CD4-positive, CD25-positive, alpha-beta regulatory T cell (primary cell): ENCODE measurements around the gene CABP7. TPM values are rescaled to one million over a fixed set of nuclear protein-coding genes. Genes with fewer than 3 reads are reported as not detected.
A peak's percentile ranks its signal among the peaks of the same experiment; 100 is the strongest.

ENCODE experiments used
- ATAC-seq, 2 donors: fragments of 150-1000 bp; cut with Tn5 transposase; one replicate each; pipeline ENCODE4 v1.10.0; 2021; ENCODE audit warnings: low read depth in 2 of 2, moderate number of reproducible peaks in 2 of 2, moderate library complexity in 1 of 2
- DNase-seq, 3 donors: peaks; one replicate each; pipeline versions ENCODE4 v3.0.0 to v3.0.0-alpha.2; 2012 to 2022; ENCODE audit warnings: mixed read lengths in 1 of 3
- H3K27ac ChIP-seq: one replicate; pipeline ENCODE4 v1.7.0; 2013; ENCODE audit warnings: mild to moderate bottlenecking, low read length; ENCODE audit not compliant: insufficient read depth, poor library complexity, severe bottlenecking
- H3K27me3 ChIP-seq: one replicate; pipeline ENCODE4 v1.7.0; 2013; ENCODE audit warnings: low read length; ENCODE audit not compliant: control insufficient read depth, insufficient read depth
- H3K36me3 ChIP-seq: one replicate; pipeline ENCODE4 v1.7.0; 2013; ENCODE audit warnings: mild to moderate bottlenecking, low read length, moderate library complexity; ENCODE audit not compliant: control insufficient read depth, insufficient read depth
- H3K4me1 ChIP-seq: 2 replicates; pipeline ENCODE4 v1.7.0; 2013; ENCODE audit warnings: mild to moderate bottlenecking, low read length; ENCODE audit not compliant: insufficient read depth, control insufficient read depth, poor library complexity, severe bottlenecking
- H3K4me3 ChIP-seq: one replicate; pipeline ENCODE4 v1.7.0; 2013; ENCODE audit warnings: low read depth, mild to moderate bottlenecking, low read length, moderate library complexity
- H3K9me3 ChIP-seq, 2 experiments: 1 replicate in 1 of 2; 2 replicates in 1 of 2; pipeline ENCODE4 v1.7.0; 2013; ENCODE audit warnings: low read length in 2 of 2, mild to moderate bottlenecking in 1 of 2, moderate library complexity in 1 of 2; ENCODE audit not compliant: control insufficient read depth in 2 of 2
- H3K27ac Mint-ChIP-seq, 3 donors: one replicate each; pipeline ENCODE4 v1.8.0; 2020 to 2022; ENCODE audit warnings: mild to moderate bottlenecking in 3 of 3, mixed read lengths in 3 of 3, moderate library complexity in 2 of 3
- H3K27me3 Mint-ChIP-seq: one replicate; pipeline ENCODE4 v1.8.0; 2022; ENCODE audit warnings: mild to moderate bottlenecking, mixed read lengths
- H3K36me3 Mint-ChIP-seq: one replicate; pipeline ENCODE4 v1.8.0; 2020; ENCODE audit warnings: mixed read lengths
- H3K4me1 Mint-ChIP-seq, 4 donors: one replicate each; pipeline ENCODE4 v1.8.0; 2020 to 2022; ENCODE audit warnings: mixed read lengths in 4 of 4, mild to moderate bottlenecking in 1 of 4
- H3K4me3 Mint-ChIP-seq, 4 donors: one replicate each; pipeline ENCODE4 v1.8.0; 2020 to 2022; ENCODE audit warnings: mild to moderate bottlenecking in 4 of 4, mixed read lengths in 4 of 4, moderate library complexity in 3 of 4
- H3K9me3 Mint-ChIP-seq, 7 donors: one replicate each; pipeline ENCODE4 v1.8.0; 2020 to 2022; ENCODE audit warnings: mixed read lengths in 7 of 7, mild to moderate bottlenecking in 3 of 7, moderate library complexity in 2 of 7
- polyA plus RNA-seq, 4 donors: library from polyadenylated mRNA; unstranded; fragments of 300-500 nt; fragmentation: Illumina TruSeq; gene quantifications; one replicate each; pipeline ENCODE4 v1.2.3, GENCODE V29; 2021
- total RNA-seq: library from RNA; stranded (reverse); gene quantifications from one replicate; pipeline ENCODE4 v1.2.3, GENCODE V29; 2022

CABP7 gene
- total and polyA plus RNA-seq, 5 donors from 2014 or later, result 0.11 to 0.35 (median 0.19) TPM

DNA sequence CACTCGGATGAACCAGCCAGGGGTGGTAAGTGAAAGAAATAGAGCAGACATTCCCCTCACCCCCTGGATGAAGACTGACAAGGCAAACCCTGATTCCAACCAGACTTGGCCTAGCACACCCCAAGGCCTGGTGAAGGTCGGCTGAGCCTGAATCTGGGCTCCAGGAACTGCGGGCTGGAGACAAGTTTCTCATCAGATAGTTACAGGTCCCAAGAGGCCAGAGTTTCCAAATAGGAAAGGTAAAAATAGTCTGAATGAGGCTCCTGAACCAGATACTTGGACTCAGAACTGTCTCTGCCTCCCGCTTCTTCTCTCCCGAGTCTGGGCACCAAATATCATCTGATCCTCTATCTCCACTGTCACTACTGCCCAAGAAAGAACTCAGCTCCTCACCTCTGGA is 39.2 kb downstream of the CABP7 start:
- DNase-seq (no peak), ATAC-seq (no peak)
- Mint-ChIP-seq H3K4me3 (no peak overlapping the region), H3K27me3 (no peaks in the 10 kb centered on the region), H3K36me3 (peaks cover 3% of the 10 kb centered on the region), H3K9me3 (no peaks in the 10 kb centered on the region), H3K4me1 (peaks cover 0 to 5% (median 3%) of the 10 kb centered on the region in 4 donors), H3K27ac (no peak overlapping the region)
- no peak overlapping the region for H3K4me3 ChIP-seq
- H3K27me3 ChIP-seq, result no peaks in the 10 kb centered on the region
- no peaks in the 10 kb centered on the region for H3K9me3 ChIP-seq
- no peaks in the 10 kb centered on the region for H3K4me1 ChIP-seq
- no peak overlapping the region for H3K27ac ChIP-seq
- no peaks in the 10 kb centered on the region for H3K36me3 ChIP-seq

DNA sequence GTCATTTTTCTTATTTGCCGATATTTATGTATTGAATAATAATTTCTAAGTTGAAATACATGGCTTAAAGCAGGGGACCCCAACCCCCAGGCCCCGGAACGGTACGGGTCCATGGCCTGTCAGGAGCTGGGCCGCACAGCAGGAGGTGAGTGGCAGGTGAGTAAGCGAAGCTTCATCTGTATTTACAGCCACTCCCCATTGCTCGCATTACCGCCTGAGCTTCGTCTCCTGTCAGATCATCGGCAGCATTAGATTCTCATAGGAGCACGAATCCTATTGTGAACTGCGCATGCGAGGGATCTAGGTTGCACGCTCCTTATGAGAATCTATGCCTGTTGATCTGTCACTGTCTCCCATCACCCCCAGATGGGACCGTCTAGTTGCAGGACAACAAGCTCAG is 42.5 kb downstream of the CABP7 start:
- peaks cover 6% of the 10 kb centered on the region for H3K4me1 ChIP-seq
- Mint-ChIP-seq H3K27ac (no peak overlapping the region), H3K4me1 (peaks cover 7 to 36% (median 18%) of the 10 kb centered on the region in 4 donors), H3K36me3 (no peaks in the 10 kb centered on the region), H3K9me3 (peaks cover 0 to 2% (median 0%) of the 10 kb centered on the region in 7 donors), H3K4me3 (no peak overlapping the region), H3K27me3 (no peaks in the 10 kb centered on the region)
- H3K27ac ChIP-seq, result no peak overlapping the region
- no peak for ATAC-seq
- H3K36me3 ChIP-seq, result no peaks in the 10 kb centered on the region
- no peak overlapping the region for H3K4me3 ChIP-seq
- no peaks in the 10 kb centered on the region for H3K27me3 ChIP-seq
- no peaks in the 10 kb centered on the region for H3K9me3 ChIP-seq
- no peak for DNase-seq

DNA sequence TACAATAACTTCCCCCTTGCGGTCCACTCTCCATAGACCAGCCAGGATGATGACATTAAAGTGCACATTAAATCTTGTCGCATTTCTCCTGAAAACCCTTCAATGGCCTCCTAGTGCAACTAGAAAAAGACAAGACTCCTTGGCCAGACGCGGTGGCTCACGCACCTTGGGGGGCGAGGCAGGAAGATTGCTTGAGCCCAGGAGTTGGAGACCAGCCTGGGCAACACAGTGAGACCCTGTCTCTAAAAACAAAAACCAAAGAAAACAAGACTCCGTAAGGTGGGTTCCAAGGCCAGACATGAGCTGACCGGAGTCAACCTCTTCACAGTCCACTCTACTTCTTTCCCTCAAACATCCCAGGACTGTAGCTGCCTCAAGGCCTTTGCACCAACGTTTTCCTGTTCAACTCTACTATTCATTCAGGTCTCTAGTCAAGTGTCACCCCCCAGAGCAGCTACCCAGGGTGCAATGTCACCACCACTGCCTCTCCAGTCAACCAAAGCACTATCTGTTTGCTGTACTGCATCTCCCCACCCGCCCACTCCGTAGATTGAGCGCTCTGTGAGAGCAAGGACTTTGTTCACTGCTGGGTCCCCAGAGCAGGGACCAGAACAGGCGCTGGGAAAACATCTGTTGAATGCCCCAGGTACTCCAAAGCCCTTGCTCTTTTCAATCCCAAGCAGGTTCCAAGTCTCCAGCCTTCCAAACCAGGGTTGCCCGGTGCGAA is 46.3 kb downstream of the CABP7 start:
- peaks cover 12% of the 10 kb centered on the region for H3K36me3 Mint-ChIP-seq
- Histone ChIP-seq H3K36me3 (peaks cover 14% of the 10 kb centered on the region), H3K27ac (peak overlapping the region; percentile 86), H3K27me3 (no peaks in the 10 kb centered on the region), H3K4me1 (peaks cover 17% of the 10 kb centered on the region), H3K9me3 (no peaks in the 10 kb centered on the region), H3K4me3 (peak overlapping the region; percentile 95)
- H3K4me3 Mint-ChIP-seq, result peak overlapping the region; percentile 95 to 99 (median 99)
- H3K27me3 Mint-ChIP-seq, result no peaks in the 10 kb centered on the region
- H3K9me3 Mint-ChIP-seq, result peaks cover 0 to 2% (median 0%) of the 10 kb centered on the region in 7 donors
- peaks cover 3 to 51% (median 33%) of the 10 kb centered on the region in 4 donors for H3K4me1 Mint-ChIP-seq
- DNase-seq, result peak in 1 of 3 donors; percentile 46
- no peak for ATAC-seq
- peak overlapping the region; percentile 96 to 99 (median 99) for H3K27ac Mint-ChIP-seq

DNA sequence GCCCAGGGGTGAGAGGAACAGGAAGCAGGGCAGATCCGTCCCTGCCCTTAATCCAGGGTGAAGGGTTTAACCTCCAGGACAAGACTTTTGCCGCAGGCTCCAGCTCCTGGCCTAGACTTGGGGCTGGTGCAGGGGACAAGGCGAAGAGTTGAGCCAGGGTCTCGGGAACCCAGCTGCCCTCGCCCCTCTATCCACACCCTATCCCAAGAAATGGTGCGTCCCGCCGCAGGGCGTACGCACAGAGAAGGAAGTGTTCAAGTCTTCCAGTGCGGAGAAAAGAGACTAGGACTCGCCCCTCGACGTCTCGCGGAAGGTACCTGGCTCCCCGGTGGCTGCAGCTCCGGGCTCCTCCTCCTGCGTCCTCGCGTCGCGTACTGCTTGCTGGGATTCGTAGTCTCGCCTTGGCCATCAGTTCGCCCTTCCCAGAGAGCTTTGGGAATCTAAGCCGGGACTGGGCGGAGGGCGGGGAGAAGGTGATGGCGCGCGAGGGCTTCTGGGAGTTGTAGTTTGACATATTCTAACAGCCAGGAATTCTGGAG is 46.9 kb downstream of the CABP7 start, which contains the start of gene ZMAT5:
Gene ZMAT5 (minus strand): TSS at position 376 of the 539 bp plus-strand sequence. CDS start 18,463 bp downstream, outside the sequence.
- Histone ChIP-seq H3K27me3 (no peaks in the 10 kb centered on the region), H3K9me3 (no peaks in the 10 kb centered on the region), H3K4me3 (peak within 1 kb of the TSS; percentile 95), H3K27ac (peak within 1 kb of the TSS; percentile 86), H3K4me1 (peaks cover 17% of the 10 kb centered on the region), H3K36me3 (peaks cover 17% of the 10 kb centered on the region)
- peak within 1 kb of the TSS; percentile 96 to 99 (median 99) for H3K27ac Mint-ChIP-seq
- peak within 1 kb of the TSS; percentile 95 to 99 (median 99) for H3K4me3 Mint-ChIP-seq
- H3K9me3 Mint-ChIP-seq, result peaks cover 0 to 2% (median 0%) of the 10 kb centered on the region in 7 donors
- peaks cover 12% of the 10 kb centered on the region for H3K36me3 Mint-ChIP-seq
- no peaks in the 10 kb centered on the region for H3K27me3 Mint-ChIP-seq
- peak; percentile 89 to 98 (median 95) for DNase-seq
- peaks cover 3 to 51% (median 33%) of the 10 kb centered on the region in 4 donors for H3K4me1 Mint-ChIP-seq
- peak; percentile 97 for ATAC-seq

DNA sequence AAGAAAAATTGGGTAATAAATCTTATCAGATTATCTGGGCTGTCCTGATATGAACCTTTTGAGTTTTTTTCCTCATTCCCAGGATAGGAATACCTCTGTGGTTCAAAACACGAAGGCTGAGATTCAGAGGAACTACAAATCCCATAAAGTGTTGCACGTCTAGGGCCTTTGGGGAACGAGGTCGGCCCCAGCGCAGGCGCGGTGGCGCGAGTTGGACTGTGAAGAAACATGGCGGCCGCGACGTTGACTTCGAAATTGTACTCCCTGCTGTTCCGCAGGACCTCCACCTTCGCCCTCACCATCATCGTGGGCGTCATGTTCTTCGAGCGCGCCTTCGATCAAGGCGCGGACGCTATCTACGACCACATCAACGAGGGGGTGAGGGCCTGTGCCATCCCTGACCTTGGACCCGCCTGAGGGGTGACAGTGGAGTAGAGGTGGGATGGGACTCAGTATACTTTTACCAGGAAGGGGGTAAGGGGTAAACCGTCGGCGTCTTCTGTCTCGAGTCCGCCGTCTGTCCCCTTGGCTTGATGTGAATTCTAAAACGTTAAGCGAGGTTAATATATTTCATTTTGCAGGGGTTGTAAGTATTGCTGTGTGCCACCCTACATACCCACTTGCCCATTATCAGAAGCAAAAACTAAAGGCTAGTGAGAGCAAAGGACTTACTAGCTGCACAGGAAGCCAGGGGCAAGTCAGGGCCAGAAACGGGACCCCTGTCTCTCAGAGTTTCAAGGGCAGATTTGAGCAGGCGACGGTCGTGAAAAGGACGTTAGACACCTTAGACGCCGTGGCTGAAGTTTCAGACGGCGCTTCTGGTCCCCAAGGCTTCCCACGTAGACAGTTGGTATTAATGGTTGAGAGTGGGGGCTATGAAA is 47.6 kb downstream of the CABP7 start, which contains the start of gene UQCR10:
Gene UQCR10 (plus strand): TSS at position 199 of the 881 bp plus-strand sequence. CDS start 30 bp downstream, at position 229.
- DNase-seq (peak; percentile 91 to 95 (median 94)), ATAC-seq (peak; percentile 76 to 80)
- H3K9me3 ChIP-seq, result no peaks in the 10 kb centered on the region
- H3K27ac ChIP-seq, result peak within 1 kb of the TSS; percentile 86
- H3K27me3 ChIP-seq, result no peaks in the 10 kb centered on the region
- no peaks in the 10 kb centered on the region for H3K27me3 Mint-ChIP-seq
- H3K27ac Mint-ChIP-seq, result peak within 1 kb of the TSS; percentile 96 to 99 (median 99)
- peaks cover 3 to 51% (median 35%) of the 10 kb centered on the region in 4 donors for H3K4me1 Mint-ChIP-seq
- H3K4me3 Mint-ChIP-seq, result peak within 1 kb of the TSS; percentile 95 to 99 (median 99)
- H3K36me3 ChIP-seq, result peaks cover 17% of the 10 kb centered on the region
- H3K9me3 Mint-ChIP-seq, result peaks cover 0 to 2% (median 0%) of the 10 kb centered on the region in 7 donors
- peaks cover 17% of the 10 kb centered on the region for H3K4me1 ChIP-seq
- peaks cover 16% of the 10 kb centered on the region for H3K36me3 Mint-ChIP-seq
- H3K4me3 ChIP-seq, result peak within 1 kb of the TSS; percentile 95

DNA sequence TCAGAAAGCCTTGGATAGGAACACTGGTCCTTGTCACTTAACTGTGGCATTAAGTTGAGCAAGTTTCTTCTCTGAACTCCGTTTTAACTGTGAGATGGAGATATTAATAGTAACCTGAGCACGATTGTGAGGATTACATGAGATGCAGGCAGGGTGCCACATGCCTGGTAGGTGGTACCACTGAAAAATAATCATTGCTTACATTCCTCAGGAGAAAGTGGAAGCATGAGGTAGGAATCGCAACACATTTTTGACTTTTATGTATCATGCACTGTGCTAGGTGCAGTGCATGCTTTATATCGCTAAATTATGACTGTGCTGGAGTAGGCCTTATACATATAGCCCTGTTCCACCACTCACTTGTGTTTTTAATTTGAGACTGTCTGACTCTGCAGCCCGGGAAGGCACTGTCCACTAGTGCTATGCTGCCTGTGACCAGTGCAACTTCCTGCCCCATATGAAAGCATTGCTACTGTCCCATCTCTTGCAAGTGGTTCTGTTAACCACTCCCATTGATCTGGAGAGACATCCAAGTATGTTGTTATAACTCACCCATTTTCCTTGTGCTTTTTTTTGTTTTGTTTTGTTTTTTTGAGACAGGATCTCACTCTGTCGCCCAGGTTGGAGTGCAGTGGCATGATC is 48.4 kb downstream of the CABP7 start:
- H3K4me1 Mint-ChIP-seq, result peaks cover 3 to 51% (median 35%) of the 10 kb centered on the region in 4 donors
- H3K27ac Mint-ChIP-seq, result peak overlapping the region in 2 of 3 donors; percentile 96 to 99

More for the DNA sequence above, 48.4 kb downstream of the CABP7 start:
- peak overlapping the region; percentile 86 for H3K27ac ChIP-seq
- no peak for ATAC-seq
- no peaks in the 10 kb centered on the region for H3K27me3 ChIP-seq
- H3K27me3 Mint-ChIP-seq, result no peaks in the 10 kb centered on the region
- no peaks in the 10 kb centered on the region for H3K9me3 ChIP-seq
- H3K36me3 Mint-ChIP-seq, result peaks cover 17% of the 10 kb centered on the region
- H3K4me1 ChIP-seq, result peaks cover 17% of the 10 kb centered on the region
- H3K4me3 Mint-ChIP-seq, result peak overlapping the region; percentile 95 to 99 (median 99)
- peak overlapping the region; percentile 95 for H3K4me3 ChIP-seq
- DNase-seq, result no peak
- peaks cover 0 to 2% (median 0%) of the 10 kb centered on the region in 7 donors for H3K9me3 Mint-ChIP-seq
- peaks cover 17% of the 10 kb centered on the region for H3K36me3 ChIP-seq
